WTC11 (cell line): ENCODE data around the gene HMGXB4. TPM values are rescaled to one million over a fixed set of nuclear protein-coding genes. Genes with fewer than 3 reads are reported as not detected.

Source experiments
- ATAC-seq: fragments of 200-7000 bp; cut with Tn5 transposase; 2 replicates; pipeline ENCODE4 v1.10.0; 2021; ENCODE audit warnings: mild to moderate bottlenecking, moderate library complexity
- CTCF ChIA-PET: fragments of 300-600 bp; sonication (Branson Sonifier 250); formaldehyde crosslinking; loops from one replicate; lab custom pipeline; 2021; ENCODE audit warnings: antibody characterized with exemption; lab: Charles Lee
- POLR2A ChIA-PET: fragments of 350-600 bp; sonication (Branson Sonifier 250); formaldehyde crosslinking; loops from one replicate; lab custom pipeline; 2021; ENCODE audit warnings: antibody characterized with exemption; lab: Charles Lee
- DNase-seq: peaks from one replicate; pipeline ENCODE4 v3.0.0; 2021; ENCODE audit warnings: low spot score
- H3K27ac Mint-ChIP-seq: 2 replicates; pipeline ENCODE4 v1.8.0; 2021; ENCODE audit warnings: mixed read lengths
- H3K27me3 Mint-ChIP-seq: 2 replicates; pipeline ENCODE4 v1.8.0; 2021; ENCODE audit warnings: low read depth, mild to moderate bottlenecking, moderate library complexity, mixed read lengths
- H3K36me3 Mint-ChIP-seq: 2 replicates; pipeline ENCODE4 v1.8.0; 2021; ENCODE audit warnings: mixed read lengths
- H3K4me1 Mint-ChIP-seq: 2 replicates; pipeline ENCODE4 v1.8.0; 2022; ENCODE audit warnings: mixed read lengths
- H3K4me3 Mint-ChIP-seq: 2 replicates; pipeline ENCODE4 v1.8.0; 2021; ENCODE audit warnings: mild to moderate bottlenecking, moderate library complexity, mixed read lengths
- H3K9me3 Mint-ChIP-seq: 2 replicates; pipeline ENCODE4 v1.8.0; 2021; ENCODE audit warnings: mixed read lengths
- ATF1 ChIP-seq: sonication (generic); formaldehyde crosslinking; IDR thresholded peaks from 2 replicates; pipeline ENCODE4 v1.8.1; 2023; ENCODE audit warnings: mild to moderate bottlenecking, moderate library complexity, missing genetic modification reagents
- CREM ChIP-seq: sonication (generic); formaldehyde crosslinking; IDR thresholded peaks from 2 replicates; pipeline ENCODE4 v1.8.1; 2022; ENCODE audit warnings: mild to moderate bottlenecking, missing genetic modification reagents, moderate library complexity
- CTCF ChIP-seq: fragments of 200-600 bp; IDR thresholded peaks from 2 replicates; pipeline ENCODE4 v1.8.0; 2022; ENCODE audit warnings: antibody characterized with exemption
- E2F5 ChIP-seq: sonication (generic); formaldehyde crosslinking; IDR thresholded peaks from 2 replicates; pipeline ENCODE4 v1.8.1; 2022; ENCODE audit warnings: mild to moderate bottlenecking, moderate library complexity, missing genetic modification reagents
- ELF4 ChIP-seq: sonication (generic); formaldehyde crosslinking; IDR thresholded peaks from 2 replicates; pipeline ENCODE4 v1.8.1; 2022; ENCODE audit warnings: low read depth, mild to moderate bottlenecking, moderate library complexity, missing genetic modification reagents
- FOXK1 ChIP-seq: sonication (generic); formaldehyde crosslinking; IDR thresholded peaks from 2 replicates; pipeline ENCODE4 v1.8.0; 2022; ENCODE audit warnings: mild to moderate bottlenecking, moderate library complexity, missing genetic modification reagents
- HMGXB4 ChIP-seq: sonication (generic); formaldehyde crosslinking; IDR thresholded peaks from 2 replicates; pipeline ENCODE4 v1.8.1; 2023; ENCODE audit warnings: mild to moderate bottlenecking, moderate library complexity, missing genetic modification reagents
- IRF2 ChIP-seq: sonication (generic); formaldehyde crosslinking; IDR thresholded peaks from 2 replicates; pipeline ENCODE4 v1.8.0; 2022; ENCODE audit warnings: low read depth, missing genetic modification reagents, borderline replicate concordance
- NFATC4 ChIP-seq: fragments of 250-450 bp; sonication (Bioruptor Pico); IDR thresholded peaks from 2 replicates; pipeline ENCODE4 v1.9.0; 2021; ENCODE audit warnings: mild to moderate bottlenecking
- PREB ChIP-seq: sonication (generic); formaldehyde crosslinking; IDR thresholded peaks from 2 replicates; pipeline ENCODE4 v1.8.1; 2022; ENCODE audit warnings: mild to moderate bottlenecking, missing genetic modification reagents, moderate library complexity, borderline replicate concordance
- PRRX2 ChIP-seq: fragments of 250-450 bp; sonication (Bioruptor Pico); IDR thresholded peaks from 2 replicates; pipeline ENCODE4 v1.8.0; 2021; ENCODE audit warnings: mild to moderate bottlenecking
- SMAD3 ChIP-seq: sonication (generic); formaldehyde crosslinking; IDR thresholded peaks from 2 replicates; pipeline ENCODE4 v1.8.0; 2022; ENCODE audit warnings: missing genetic modification reagents, mild to moderate bottlenecking, borderline replicate concordance
- STAT6 ChIP-seq: sonication (generic); formaldehyde crosslinking; conservative IDR thresholded peaks from 2 replicates; pipeline ENCODE4 v1.8.1; 2023; ENCODE audit warnings: mild to moderate bottlenecking, low read depth, missing genetic modification reagents, moderate library complexity
- TEAD4 ChIP-seq: sonication (generic); formaldehyde crosslinking; IDR thresholded peaks from 2 replicates; pipeline ENCODE4 v1.8.0; 2022; ENCODE audit warnings: mild to moderate bottlenecking, missing genetic modification reagents
- ZBTB21 ChIP-seq: sonication (generic); formaldehyde crosslinking; IDR thresholded peaks from 2 replicates; pipeline ENCODE4 v1.8.1; 2023; ENCODE audit warnings: mild to moderate bottlenecking, missing genetic modification reagents, borderline replicate concordance
- ZNF532 ChIP-seq: fragments of 250-450 bp; sonication (Bioruptor Pico); IDR thresholded peaks from 2 replicates; pipeline ENCODE4 v1.9.0; 2021; ENCODE audit warnings: mild to moderate bottlenecking, borderline replicate concordance
- total RNA-seq: library from RNA; stranded (reverse); gene quantifications from 3 replicates; pipeline ENCODE4 v1.2.3, GENCODE V29; 2021

Gene HMGXB4
- total RNA-seq, 1 experiment from 2014 or later: 42.1 TPM

- DNase-seq (no peak), ATAC-seq (peak; percentile 57)
- CTCF ChIA-PET: interaction anchor here (1.2 kb wide), 1 partner anchor 24 kb away, joined by 6 read pairs; no protein-coding TSS in a partner anchor
- Mint-ChIP-seq H3K4me1 (no peaks in the 10 kb centered on the region), H3K9me3 (no peaks in the 10 kb centered on the region), H3K4me3 (no peak overlapping the region), H3K36me3 (no peaks in the 10 kb centered on the region), H3K27ac (no peak overlapping the region), H3K27me3 (peaks cover 6% of the 10 kb centered on the region; the same call in 1 of the 2 replicates)
- POLR2A ChIA-PET: no interaction called here
- TF ChIP-seq IRF2 (CRISPR knock-in tag) (no peak), NFATC4 (CRISPR knock-in tag) (no peak), CTCF (no peak), PREB (CRISPR knock-in tag) (no peak), E2F5 (CRISPR knock-in tag) (no peak), STAT6 (CRISPR knock-in tag) (no peak), HMGXB4 (no peak)
These were observed 49.3 kb upstream of the HMGXB4 start for GRCh38 chr22:35208003-35208402.

GRCh38 chr22:35209203-35209602, 48.1 kb upstream of the HMGXB4 start:
- no peak for TF ChIP-seq CREM (CRISPR knock-in tag)
- no peak for TF ChIP-seq ATF1 (CRISPR knock-in tag)
- POLR2A ChIA-PET: no interaction called here
- ATAC-seq (no peak), DNase-seq (no peak)
- Mint-ChIP-seq H3K4me3 (no peak overlapping the region), H3K4me1 (no peaks in the 10 kb centered on the region; the same call in 1 of the 2 replicates), H3K27ac (no peak overlapping the region), H3K36me3 (no peaks in the 10 kb centered on the region), H3K9me3 (peaks cover 6% of the 10 kb centered on the region; the same call in 1 of the 2 replicates), H3K27me3 (peaks cover 6% of the 10 kb centered on the region; the same call in 1 of the 2 replicates)
- CTCF ChIA-PET: no interaction called here

GRCh38 chr22:35212009-35212408, 45.3 kb upstream of the HMGXB4 start:
- POLR2A ChIA-PET: no interaction called here
- DNase-seq (no peak), ATAC-seq (no peak)
- H3K4me3 Mint-ChIP-seq: no peak overlapping the region
- H3K27me3 Mint-ChIP-seq: peaks cover 6% of the 10 kb centered on the region; the same call in 1 of the 2 replicates
- H3K36me3 Mint-ChIP-seq: no peaks in the 10 kb centered on the region
- no peak for TF ChIP-seq ELF4 (CRISPR knock-in tag)
- TF ChIP-seq FOXK1 (CRISPR knock-in tag): no peak
- no peak for TF ChIP-seq TEAD4 (CRISPR knock-in tag)
- TF ChIP-seq IRF2 (CRISPR knock-in tag): no peak
- TF ChIP-seq ZBTB21 (CRISPR knock-in tag): no peak
- no peak for TF ChIP-seq ZNF532 (CRISPR knock-in tag)
- no peak for TF ChIP-seq PRRX2 (CRISPR knock-in tag)
- TF ChIP-seq SMAD3 (CRISPR knock-in tag): no peak
- TF ChIP-seq, all 79 proteins: peak for 0
- no peak overlapping the region for H3K27ac Mint-ChIP-seq
- H3K9me3 Mint-ChIP-seq: peaks cover 8% of the 10 kb centered on the region; the same call in 1 of the 2 replicates
- no peaks in the 10 kb centered on the region; the same call in 1 of the 2 replicates for H3K4me1 Mint-ChIP-seq
- CTCF ChIA-PET: interaction anchor here (1.8 kb wide), 1 partner anchor 19 kb away, joined by 5 read pairs; no protein-coding TSS in a partner anchor
